Activated CD4-positive, alpha-beta T cell treated with anti-CD3 and anti-CD28 coated beads for 4 hours (primary cell): ENCODE data around the gene TRIM66.

Experiments
- DNase-seq, 2 donors: peaks; one replicate each; pipeline ENCODE4 v3.0.0-alpha.2; 2020

The TRIM66 gene

DNA sequence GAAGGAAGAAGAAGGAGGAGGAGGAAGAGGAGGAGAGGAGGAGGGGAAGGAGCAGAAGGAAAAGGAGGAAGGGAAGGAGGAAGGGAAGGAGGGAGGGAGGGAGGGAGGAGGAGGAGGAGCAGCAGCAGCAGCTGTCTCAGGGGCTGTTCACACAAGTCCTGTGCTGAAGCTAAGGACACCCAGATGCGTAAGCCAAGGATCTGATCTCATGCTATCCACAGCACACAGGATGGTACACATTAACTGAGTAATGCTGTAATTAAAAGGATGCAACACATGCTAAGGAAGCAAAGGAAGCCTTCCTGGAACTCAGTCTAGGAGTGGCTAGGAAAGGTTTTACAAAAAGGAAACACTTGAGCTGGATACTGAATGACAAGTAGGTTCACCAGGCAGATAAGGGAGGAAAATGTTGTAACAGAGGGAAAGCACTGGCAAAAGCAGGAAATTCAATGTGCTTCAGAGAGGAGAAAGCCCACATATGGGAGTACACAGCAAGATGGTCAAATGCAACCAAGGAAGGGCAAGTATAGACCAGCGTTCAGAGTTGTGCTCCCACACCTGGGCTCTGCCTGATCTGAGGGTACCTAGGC lies 32.0 kb downstream of the TRIM66 start:
- no peak for DNase-seq

DNA sequence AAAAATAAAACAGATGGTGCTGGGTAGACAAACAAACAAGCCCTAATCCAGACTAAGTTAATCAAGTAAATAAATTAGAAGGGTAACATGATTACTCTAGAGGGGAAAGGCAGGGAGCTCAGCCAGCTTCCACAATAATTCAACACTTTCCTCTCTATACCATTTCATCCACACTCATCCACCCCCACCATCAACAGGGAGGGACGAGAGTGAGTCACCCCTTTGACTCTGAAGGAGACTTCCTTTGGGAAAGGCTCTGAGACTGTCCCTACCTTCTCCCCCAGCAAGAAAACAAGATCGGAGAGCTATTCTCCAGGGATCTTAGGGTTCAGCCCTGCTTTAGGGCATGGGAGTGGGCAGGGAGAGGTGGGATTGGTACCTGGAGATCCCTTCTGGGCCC lies 33.1 kb downstream of the TRIM66 start:
- no peak for DNase-seq

DNA sequence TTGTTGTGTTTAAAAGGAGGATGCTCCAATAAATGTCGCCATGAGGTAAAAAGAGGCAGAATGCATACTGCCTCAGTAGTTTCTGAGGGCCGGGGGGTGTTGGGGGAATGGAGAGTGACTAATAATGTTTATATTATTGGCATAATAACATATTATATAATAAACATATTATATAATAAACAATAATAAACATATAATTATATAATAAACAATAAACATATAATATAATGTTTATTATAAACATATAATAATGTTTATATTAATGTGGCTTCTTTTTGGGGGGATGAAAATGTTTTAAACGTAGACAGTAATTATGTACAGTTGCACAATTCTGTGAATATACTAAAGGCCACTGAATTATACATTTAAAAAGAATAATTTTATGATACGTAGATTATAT lies 35.6 kb downstream of the TRIM66 start:
- no peak for DNase-seq

- no peak for DNase-seq
Observed at GRCh38 chr11:8642196-8642841, 40.1 kb downstream of the TRIM66 start.

- no peak for DNase-seq
Observed at GRCh38 chr11:8641332-8641731, 41.1 kb downstream of the TRIM66 start.

DNA sequence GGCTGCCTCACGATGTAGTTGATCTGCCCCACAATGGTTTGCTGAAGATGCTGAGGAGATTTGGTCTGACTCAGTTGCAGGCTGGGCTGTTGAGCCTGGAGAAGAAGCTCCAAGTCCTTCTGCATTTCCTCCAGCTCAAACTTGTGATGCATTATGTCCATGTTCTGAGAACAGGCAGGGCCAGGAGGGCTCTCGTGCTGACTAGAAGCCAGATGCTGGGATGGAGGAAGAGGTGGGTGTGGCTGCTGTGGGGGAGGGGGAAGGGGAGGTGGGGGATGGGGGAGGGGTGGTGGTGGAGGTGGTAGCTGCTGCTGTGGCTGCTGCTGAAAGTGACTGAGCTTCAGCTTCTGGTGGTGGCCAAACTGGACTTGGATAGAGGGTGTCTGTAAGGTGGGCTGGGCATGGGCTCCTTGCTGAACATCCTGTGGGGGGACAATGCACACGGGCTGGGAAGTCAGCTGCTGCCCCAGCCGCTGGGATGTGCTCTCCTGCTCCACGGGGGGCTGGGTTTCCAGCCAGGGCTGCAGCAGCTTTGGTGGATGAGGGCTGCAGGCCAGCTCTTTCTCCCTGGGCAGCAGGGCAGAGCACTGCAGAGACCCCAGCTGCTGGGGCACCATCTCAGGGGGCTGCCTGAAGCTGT lies 42.1 kb downstream of the TRIM66 start:
- no peak for DNase-seq

GRCh38 chr11:8639655-8640054 lies 42.8 kb downstream of the TRIM66 start:
- no peak for DNase-seq

- no peak for DNase-seq
Observed at GRCh38 chr11:8638300-8638699, 44.2 kb downstream of the TRIM66 start.

- DNase-seq, result no peak
Observed at GRCh38 chr11:8636127-8636526, 46.3 kb downstream of the TRIM66 start.

GRCh38 chr11:8634498-8634897 lies 48.0 kb downstream of the TRIM66 start:
- DNase-seq, result no peak

- no peak for DNase-seq
Observed at GRCh38 chr11:8631395-8632118, 50.9 kb downstream of the TRIM66 start.

DNA sequence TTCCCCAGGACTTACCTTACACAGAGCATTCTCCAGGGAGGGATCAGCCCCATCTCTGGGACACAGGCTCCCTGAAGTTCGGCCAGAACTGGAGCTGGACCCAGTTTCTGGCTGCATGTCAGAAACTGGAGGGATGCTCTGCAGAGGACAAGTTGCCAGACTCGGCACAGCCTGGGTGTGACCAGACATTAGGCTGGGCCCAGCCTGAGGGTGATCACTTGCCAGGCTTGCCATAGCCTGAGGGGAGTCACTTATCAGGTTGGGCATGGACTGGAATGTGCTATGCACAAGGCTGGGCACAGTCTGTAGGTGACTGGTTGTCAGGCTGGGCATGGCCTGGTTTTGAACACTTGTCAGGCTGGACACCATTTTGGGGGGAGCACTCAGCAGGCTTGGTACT lies 57.8 kb downstream of the TRIM66 start:
- DNase-seq, result no peak

DNA sequence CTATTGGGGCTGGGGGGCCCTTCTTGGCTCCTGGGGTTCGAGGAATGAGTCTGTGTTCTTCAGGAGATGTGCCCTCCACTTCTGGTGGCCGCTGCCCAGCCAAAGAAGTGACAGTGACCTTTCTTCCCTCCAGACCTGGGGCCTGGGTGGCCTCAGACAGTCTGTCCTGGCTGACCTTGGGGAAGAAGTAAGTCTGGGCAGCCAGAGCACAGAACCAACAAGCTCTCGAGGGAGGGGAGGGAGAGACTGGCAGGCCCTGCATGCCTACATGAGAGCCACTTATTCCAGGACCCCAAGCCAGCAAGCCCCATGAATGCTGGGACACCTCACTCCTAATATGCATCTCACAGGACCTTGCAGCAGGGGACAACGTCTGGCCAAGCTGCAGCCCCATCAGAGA lies 61.3 kb downstream of the TRIM66 start:
- DNase-seq, result no peak

DNA sequence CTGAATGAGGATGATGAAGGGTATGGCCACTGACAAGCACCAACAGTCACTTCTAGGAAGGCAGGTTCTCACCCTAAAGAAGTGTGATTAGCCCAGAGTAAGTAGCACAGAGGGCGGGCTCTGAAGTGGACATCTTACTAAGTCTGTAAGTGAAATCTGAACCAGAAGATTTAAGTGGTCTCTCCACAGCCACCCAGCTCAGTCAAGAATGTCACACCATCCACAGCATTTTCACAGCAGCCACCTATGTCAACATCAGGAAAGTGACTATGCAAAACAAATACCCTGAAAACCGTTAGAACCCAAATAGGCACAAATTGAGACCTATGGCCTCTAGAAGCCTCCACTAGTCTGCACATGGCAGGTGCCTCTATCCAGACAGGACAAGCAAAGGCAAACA lies 65.4 kb downstream of the TRIM66 start:
- DNase-seq, result no peak

GRCh38 chr11:8615291-8616032 lies 67.0 kb downstream of the TRIM66 start:
- DNase-seq, result no peak

GRCh38 chr11:8614497-8614896 lies 68.0 kb downstream of the TRIM66 start:
- DNase-seq, result no peak

DNA sequence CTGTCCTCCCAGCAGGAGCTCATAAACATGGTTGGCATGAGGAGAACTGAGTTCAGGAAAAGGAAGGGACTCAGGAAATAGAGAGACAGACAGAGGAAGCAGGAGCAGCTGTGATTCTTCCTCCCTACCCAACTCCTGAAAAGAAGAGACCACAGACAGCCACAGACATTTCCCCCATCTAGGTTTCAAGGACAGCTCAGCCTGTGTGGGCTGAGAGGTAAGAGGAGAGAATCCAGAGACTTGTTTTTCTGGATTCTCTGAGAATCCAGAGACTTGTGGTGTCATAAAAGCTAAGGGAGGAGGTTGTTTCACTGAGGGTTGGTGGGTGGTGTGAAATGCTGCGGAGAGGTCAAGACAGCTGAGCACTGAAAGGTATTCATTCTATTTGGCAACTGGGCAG lies 69.4 kb downstream of the TRIM66 start:
- no peak for DNase-seq

- DNase-seq, result no peak
Observed at GRCh38 chr11:8612522-8612921, 69.9 kb downstream of the TRIM66 start.

GRCh38 chr11:8610532-8611116 lies 71.8 kb downstream of the TRIM66 start:
- DNase-seq, result no peak

- no peak for DNase-seq
Observed at GRCh38 chr11:8608652-8609051, 73.8 kb downstream of the TRIM66 start.

GRCh38 chr11:8605971-8606563 lies 76.4 kb downstream of the TRIM66 start:
- DNase-seq, result no peak

GRCh38 chr11:8604078-8604723 lies 78.3 kb downstream of the TRIM66 start:
- DNase-seq, result peak in 1 of 2 donors; percentile 8
